ENCODE results near the gene HOXA9. TPM values are rescaled to one million over a fixed set of nuclear protein-coding genes. Genes with fewer than 3 reads are reported as not detected.

HOXA9 gene
- total and polyA plus RNA-seq, 4 donors, result 0.02 to 0.70 TPM; not detected in 2

DNA sequence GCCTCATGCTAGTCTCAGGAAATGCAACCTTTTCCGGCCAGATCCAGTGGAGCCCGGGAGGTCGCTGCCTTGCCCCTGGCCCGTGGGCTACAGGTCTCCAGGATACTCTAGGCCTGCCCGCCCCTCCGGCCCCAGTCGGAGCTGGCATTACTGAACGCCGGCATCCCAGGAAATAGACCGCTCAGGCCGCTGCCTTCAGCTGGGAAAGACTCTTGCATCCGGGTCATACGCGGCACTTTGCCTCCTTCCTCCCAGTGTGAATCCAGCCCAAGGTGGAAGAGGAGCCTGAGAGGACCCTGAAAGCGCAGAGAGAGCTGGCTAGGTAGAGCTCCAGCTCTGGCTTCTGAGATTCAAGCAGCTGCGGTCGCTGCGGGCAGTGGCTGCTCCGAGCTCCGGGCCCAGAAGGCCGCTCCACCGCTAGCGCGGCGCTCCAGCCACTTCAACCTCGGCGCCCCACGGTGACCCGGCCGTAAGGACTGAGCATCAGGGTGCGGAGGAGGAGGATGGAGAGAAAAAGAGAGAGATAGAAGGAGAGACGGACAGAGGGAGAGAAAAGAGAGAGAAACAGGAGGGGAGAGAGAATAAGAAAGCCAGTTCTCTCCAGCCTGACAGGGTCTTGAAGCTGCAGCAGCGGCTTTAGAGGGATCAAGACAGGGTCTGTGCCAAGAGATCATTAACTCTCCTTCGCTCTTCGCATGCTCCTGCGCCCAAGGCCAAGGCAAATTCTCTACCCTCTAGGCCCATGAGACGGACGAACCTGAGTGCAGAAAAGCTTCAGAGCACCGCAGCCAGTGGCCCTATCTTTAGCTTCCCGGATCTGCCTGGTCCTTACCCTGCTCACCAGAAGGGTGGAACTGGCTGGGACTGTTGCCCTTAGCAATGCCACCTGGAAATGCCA, 10.5 kb upstream of the HOXA9 start:
- Histone ChIP-seq H3K4me3 (ENCODE audit: low read depth in 1 of 3, low read length in 3 of 3) (no peak overlapping the region), H3K27me3 (ENCODE audit: control insufficient read depth in 4 of 4, insufficient read depth in 4 of 4, low read length in 3 of 4) (peaks cover 17 to 68% (median 26%) of the 10 kb centered on the region in 4 donors), H3K36me3 (ENCODE audit: control insufficient read depth in 4 of 4, insufficient read depth in 3 of 4, low read depth in 1 of 4, low read length in 3 of 4) (no peaks in the 10 kb centered on the region), H3K27ac (ENCODE audit: low read depth in 1 of 2, low read length in 2 of 2) (no peak overlapping the region), H3K9me3 (ENCODE audit: control insufficient read depth in 4 of 4, low read length in 3 of 4) (peaks cover 0 to 2% (median 0%) of the 10 kb centered on the region in 4 donors), H3K4me1 (ENCODE audit: control insufficient read depth in 4 of 4, insufficient read depth in 4 of 4, low read length in 3 of 4) (peaks cover 9 to 19% (median 19%) of the 10 kb centered on the region in 4 donors), H3K9ac (ENCODE audit: low read depth in 1 of 2, low read length in 2 of 2) (no peak overlapping the region)
- no peak for DNase-seq (ENCODE audit: low spot score)
- 27% methylated on average over 40 of the region's 40 CpGs for WGBS
- no peak for TF ChIP-seq RAD21 (IDR thresholded peaks at IDR 0.05)
- TF ChIP-seq SP1 (IDR thresholded peaks at IDR 0.05), result no peak
- no peak for TF ChIP-seq RXRA (IDR thresholded peaks at IDR 0.05)
- no peak for TF ChIP-seq YY1 (IDR thresholded peaks at IDR 0.05)
- TF ChIP-seq TAF1 (conservative IDR thresholded peaks at IDR 0.05), result no peak
- TF ChIP-seq, protein P1, sequence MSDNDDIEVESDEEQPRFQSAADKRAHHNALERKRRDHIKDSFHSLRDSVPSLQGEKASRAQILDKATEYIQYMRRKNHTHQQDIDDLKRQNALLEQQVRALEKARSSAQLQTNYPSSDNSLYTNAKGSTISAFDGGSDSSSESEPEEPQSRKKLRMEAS (IDR thresholded peaks at IDR 0.05), result no peak
- no peak for TF ChIP-seq NR2F2 (IDR thresholded peaks at IDR 0.05)
- TF ChIP-seq JUND (IDR thresholded peaks at IDR 0.05), result no peak
- TF ChIP-seq, protein P2, sequence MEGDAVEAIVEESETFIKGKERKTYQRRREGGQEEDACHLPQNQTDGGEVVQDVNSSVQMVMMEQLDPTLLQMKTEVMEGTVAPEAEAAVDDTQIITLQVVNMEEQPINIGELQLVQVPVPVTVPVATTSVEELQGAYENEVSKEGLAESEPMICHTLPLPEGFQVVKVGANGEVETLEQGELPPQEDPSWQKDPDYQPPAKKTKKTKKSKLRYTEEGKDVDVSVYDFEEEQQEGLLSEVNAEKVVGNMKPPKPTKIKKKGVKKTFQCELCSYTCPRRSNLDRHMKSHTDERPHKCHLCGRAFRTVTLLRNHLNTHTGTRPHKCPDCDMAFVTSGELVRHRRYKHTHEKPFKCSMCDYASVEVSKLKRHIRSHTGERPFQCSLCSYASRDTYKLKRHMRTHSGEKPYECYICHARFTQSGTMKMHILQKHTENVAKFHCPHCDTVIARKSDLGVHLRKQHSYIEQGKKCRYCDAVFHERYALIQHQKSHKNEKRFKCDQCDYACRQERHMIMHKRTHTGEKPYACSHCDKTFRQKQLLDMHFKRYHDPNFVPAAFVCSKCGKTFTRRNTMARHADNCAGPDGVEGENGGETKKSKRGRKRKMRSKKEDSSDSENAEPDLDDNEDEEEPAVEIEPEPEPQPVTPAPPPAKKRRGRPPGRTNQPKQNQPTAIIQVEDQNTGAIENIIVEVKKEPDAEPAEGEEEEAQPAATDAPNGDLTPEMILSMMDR (IDR thresholded peaks at IDR 0.05; ENCODE audit: low read depth, low read length, missing input control), result no peak

DNA sequence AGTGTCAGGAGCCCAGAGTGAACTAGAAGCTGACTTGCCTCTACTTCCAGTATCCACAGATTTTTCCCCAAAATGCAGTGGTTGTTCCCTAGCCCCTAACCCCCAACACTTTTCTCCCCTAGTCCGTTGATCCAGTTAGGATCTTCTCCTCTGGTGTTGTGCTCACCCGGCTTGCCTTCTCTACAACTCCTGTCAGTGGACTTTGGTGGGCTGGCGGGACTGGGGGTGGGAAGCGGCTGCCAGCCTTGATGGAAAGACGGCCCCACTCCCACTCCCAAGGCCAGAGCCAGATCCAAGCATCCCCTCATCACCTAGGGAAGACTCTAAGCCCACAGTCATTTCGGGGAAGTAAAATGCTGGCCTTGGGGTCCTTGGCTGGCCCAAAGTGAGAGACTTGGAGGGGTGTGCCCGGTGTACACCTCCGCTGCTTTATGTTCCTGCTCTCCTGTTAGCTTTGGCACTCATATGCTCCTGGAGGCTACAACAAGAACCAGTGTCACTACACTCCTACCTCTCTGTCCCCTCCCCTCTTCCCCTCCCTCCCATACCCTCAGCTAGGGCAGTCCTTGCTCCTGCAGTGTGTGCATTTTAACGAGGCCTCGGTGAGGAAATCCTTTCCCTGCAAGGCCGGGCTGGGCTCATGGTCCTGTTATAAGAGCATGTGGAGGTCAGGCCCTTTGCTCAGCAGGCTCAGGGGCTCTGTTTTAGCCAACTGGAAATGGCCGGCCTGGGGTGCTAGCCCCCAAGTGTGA, 9.7 kb upstream of the HOXA9 start:
- peaks cover 9 to 19% (median 19%) of the 10 kb centered on the region in 4 donors for H3K4me1 ChIP-seq (ENCODE audit: control insufficient read depth in 4 of 4, insufficient read depth in 4 of 4, low read length in 3 of 4)
- H3K4me3 ChIP-seq (ENCODE audit: low read depth in 1 of 3, low read length in 3 of 3), result no peak overlapping the region
- peaks cover 0 to 2% (median 0%) of the 10 kb centered on the region in 4 donors for H3K9me3 ChIP-seq (ENCODE audit: control insufficient read depth in 4 of 4, low read length in 3 of 4)
- H3K27me3 ChIP-seq (ENCODE audit: control insufficient read depth in 4 of 4, insufficient read depth in 4 of 4, low read length in 3 of 4), result peaks cover 17 to 67% (median 27%) of the 10 kb centered on the region in 4 donors
- no peaks in the 10 kb centered on the region for H3K36me3 ChIP-seq (ENCODE audit: control insufficient read depth in 4 of 4, insufficient read depth in 3 of 4, low read depth in 1 of 4, low read length in 3 of 4)
- 30% methylated on average over 12 of the region's 12 CpGs for WGBS
- TF ChIP-seq, protein P3, sequence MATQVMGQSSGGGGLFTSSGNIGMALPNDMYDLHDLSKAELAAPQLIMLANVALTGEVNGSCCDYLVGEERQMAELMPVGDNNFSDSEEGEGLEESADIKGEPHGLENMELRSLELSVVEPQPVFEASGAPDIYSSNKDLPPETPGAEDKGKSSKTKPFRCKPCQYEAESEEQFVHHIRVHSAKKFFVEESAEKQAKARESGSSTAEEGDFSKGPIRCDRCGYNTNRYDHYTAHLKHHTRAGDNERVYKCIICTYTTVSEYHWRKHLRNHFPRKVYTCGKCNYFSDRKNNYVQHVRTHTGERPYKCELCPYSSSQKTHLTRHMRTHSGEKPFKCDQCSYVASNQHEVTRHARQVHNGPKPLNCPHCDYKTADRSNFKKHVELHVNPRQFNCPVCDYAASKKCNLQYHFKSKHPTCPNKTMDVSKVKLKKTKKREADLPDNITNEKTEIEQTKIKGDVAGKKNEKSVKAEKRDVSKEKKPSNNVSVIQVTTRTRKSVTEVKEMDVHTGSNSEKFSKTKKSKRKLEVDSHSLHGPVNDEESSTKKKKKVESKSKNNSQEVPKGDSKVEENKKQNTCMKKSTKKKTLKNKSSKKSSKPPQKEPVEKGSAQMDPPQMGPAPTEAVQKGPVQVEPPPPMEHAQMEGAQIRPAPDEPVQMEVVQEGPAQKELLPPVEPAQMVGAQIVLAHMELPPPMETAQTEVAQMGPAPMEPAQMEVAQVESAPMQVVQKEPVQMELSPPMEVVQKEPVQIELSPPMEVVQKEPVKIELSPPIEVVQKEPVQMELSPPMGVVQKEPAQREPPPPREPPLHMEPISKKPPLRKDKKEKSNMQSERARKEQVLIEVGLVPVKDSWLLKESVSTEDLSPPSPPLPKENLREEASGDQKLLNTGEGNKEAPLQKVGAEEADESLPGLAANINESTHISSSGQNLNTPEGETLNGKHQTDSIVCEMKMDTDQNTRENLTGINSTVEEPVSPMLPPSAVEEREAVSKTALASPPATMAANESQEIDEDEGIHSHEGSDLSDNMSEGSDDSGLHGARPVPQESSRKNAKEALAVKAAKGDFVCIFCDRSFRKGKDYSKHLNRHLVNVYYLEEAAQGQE (IDR thresholded peaks at IDR 0.05), result no peak
- TF ChIP-seq FOXA1 (IDR thresholded peaks at IDR 0.05) (no peak), EGR1 (IDR thresholded peaks at IDR 0.05; ENCODE audit: low read depth in 2 of 2) (no peak), YY1 (IDR thresholded peaks at IDR 0.05) (no peak), NR2F2 (IDR thresholded peaks at IDR 0.05) (no peak), RXRA (IDR thresholded peaks at IDR 0.05) (no peak), HNF4A (conservative IDR thresholded peaks at IDR 0.05) (no peak), JUND (IDR thresholded peaks at IDR 0.05) (no peak), GABPA (IDR thresholded peaks at IDR 0.05 in 1 of 2, conservative IDR thresholded peaks at IDR 0.05 in 1 of 2) (no peak), RAD21 (IDR thresholded peaks at IDR 0.05) (no peak), HNF4G (IDR thresholded peaks at IDR 0.05) (no peak)
- TF ChIP-seq, protein P1 (IDR thresholded peaks at IDR 0.05), result no peak
- TF ChIP-seq, protein P4, sequence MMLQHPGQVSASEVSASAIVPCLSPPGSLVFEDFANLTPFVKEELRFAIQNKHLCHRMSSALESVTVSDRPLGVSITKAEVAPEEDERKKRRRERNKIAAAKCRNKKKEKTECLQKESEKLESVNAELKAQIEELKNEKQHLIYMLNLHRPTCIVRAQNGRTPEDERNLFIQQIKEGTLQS (IDR thresholded peaks at IDR 0.05), result no peak
- TF ChIP-seq, protein P2 (IDR thresholded peaks at IDR 0.05; ENCODE audit: low read depth, low read length, missing input control), result no peak
- TF ChIP-seq, protein P5, sequence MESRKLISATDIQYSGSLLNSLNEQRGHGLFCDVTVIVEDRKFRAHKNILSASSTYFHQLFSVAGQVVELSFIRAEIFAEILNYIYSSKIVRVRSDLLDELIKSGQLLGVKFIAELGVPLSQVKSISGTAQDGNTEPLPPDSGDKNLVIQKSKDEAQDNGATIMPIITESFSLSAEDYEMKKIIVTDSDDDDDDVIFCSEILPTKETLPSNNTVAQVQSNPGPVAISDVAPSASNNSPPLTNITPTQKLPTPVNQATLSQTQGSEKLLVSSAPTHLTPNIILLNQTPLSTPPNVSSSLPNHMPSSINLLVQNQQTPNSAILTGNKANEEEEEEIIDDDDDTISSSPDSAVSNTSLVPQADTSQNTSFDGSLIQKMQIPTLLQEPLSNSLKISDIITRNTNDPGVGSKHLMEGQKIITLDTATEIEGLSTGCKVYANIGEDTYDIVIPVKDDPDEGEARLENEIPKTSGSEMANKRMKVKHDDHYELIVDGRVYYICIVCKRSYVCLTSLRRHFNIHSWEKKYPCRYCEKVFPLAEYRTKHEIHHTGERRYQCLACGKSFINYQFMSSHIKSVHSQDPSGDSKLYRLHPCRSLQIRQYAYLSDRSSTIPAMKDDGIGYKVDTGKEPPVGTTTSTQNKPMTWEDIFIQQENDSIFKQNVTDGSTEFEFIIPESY (IDR thresholded peaks at IDR 0.05), result no peak
- H3K27ac ChIP-seq (ENCODE audit: low read depth in 1 of 2, low read length in 2 of 2), result no peak overlapping the region
- DNase-seq (ENCODE audit: low spot score), result no peak
- no peak overlapping the region for H3K9ac ChIP-seq (ENCODE audit: low read depth in 1 of 2, low read length in 2 of 2)
